Esophagus muscularis mucosa (tissue), 3 donors: ENCODE data around the gene KLK1.

Experiments used
- CTCF ChIP-seq, 3 experiments: fragments of 200-600 bp in 2 of 3; fragments of 450-650 bp in 1 of 3; sonication (generic) in 2 of 3; IDR thresholded peaks; one replicate each; pipeline ENCODE4 v1.5.1; 2017 to 2019; ENCODE audit warnings: antibody characterized with exemption in 3 of 3, mild to moderate bottlenecking in 2 of 3, moderate library complexity in 1 of 3
- POLR2A ChIP-seq: fragments of 450-650 bp; IDR thresholded peaks from one replicate; pipeline ENCODE4 v1.6.1; 2017; ENCODE audit warnings: antibody characterized with exemption, moderate library complexity, mild to moderate bottlenecking, low read depth

- TF ChIP-seq CTCF (IDR thresholded peaks at IDR 0.05): no peak
- TF ChIP-seq POLR2A: no peak
Observed at GRCh38 chr19:50821248-50821612, 2.4 kb downstream of the KLK1 start.
